ENCODE measurements around the gene KIRREL3.
A peak's percentile ranks its signal among the peaks of the same experiment; 100 is the strongest.

Gene KIRREL3

DNA sequence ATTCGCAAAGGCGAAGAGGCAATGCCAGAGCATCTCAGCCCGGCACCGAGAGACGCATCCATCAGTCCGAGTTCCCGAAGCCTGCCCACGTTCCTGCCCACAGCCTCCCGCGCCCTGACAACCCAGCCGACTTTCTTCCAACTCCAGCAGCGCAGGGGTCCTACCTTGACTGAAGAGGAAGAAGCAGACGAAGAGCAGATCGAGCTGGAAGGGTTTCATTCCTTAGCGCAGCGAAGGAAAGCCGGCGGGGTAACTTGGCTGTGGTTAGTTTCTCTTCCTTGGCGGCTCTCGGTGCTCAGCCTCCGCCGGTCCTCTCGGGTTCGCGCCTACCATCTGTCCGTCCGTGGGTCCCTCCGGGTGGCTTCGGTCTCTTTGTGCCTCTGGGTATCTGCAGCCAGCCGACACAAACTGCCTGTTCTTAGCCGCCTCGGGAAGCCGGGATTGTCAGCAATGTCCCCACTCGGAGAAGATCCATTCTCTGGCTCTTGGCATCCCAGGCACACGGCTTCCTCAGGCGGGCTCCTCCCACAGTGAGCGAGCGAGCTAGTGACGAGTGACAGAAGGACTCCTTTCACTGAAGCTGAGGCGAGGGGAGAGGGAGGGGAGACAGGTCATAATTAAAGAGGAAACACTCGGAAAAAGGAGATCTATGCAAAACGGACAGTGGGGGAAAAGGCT, at the start of gene KIRREL3:
KIRREL3 (minus strand) TSS at position 480 of the 678 bp plus-strand sequence.
- no peak for DNase-seq (ENCODE audit: low read depth)

DNA sequence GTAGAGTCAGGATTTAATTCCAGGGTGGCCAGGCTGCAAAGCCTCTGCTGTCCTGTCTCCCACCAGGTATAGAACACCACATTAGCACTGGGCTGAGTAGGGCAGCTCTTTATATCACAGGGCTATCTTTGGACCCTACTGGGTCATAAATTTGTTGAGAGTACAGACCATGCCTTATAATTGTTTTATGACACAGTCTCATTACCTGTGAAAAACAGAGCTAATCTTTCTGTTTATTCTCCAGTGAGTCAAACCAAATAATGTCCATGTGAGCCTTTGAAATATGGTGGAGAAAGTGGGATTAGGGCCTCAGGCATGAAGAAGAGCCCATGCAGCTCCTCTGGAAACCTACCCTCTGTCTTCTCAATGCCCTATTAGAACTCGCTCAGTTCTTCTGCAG, 49.6 kb upstream of the KIRREL3 start:
- no peak for DNase-seq (ENCODE audit: low read depth)

- no peak for DNase-seq (ENCODE audit: low read depth)
Observed at GRCh38 chr11:127049486-127049885, 48.9 kb upstream of the KIRREL3 start.

DNA sequence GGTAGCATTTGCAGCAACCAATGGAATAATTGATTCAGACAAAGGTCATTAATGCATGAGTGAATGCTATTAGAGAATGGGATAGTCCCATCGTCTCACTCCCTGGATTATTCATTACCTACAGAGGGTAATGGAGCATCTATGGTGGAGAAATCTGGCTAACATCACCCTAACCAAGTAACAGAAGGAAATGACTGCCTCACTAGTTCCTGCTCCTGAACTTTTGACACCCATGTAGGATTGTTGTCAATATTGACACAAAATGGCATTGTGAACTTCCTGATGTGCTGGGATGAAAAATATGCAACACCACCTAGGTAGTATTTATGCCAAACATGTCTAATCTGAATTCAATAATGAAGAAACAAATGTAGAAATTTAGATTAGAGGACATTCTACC, 44.0 kb upstream of the KIRREL3 start:
- DNase-seq (ENCODE audit: low read depth) = no peak

DNA sequence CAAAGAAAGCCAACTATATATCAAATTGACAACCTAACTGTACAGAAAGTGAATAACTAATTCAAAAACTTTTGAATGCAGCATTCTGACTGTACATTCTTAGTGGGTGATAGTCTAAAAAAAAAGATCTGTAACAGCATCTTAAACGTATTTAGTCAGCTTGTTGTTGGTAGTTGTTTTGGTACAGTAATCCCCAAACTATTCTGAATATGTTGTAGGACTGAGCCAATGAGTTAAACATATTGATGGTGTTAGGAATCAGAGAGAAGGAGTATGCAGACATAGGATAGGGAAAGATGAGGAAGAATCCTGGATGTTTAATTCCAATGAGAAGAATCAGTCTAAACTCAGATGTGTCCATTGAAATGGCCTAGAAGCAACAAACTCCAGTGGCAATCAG, 41.9 kb upstream of the KIRREL3 start:
- DNase-seq (ENCODE audit: low read depth) = peak; percentile 85

DNA sequence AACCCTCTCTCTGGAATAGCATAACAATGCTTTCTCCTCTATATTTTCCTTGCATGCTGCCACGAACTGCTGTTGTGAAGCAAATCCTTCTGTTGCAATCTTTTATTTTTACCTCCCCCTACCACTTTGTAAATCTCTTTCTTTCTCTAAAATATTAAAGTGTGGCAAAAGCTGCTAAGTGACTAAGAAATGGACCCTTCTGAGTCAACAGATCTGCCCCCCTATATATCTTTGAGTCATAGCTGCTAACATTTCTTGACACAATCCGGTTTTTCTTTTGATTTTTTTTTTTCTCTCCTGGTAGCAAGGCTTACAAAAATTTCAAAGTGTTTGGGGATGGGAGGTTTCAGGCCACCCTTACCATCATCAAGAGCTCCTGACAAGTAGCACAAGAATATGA, 39.0 kb upstream of the KIRREL3 start:
- no peak for DNase-seq (ENCODE audit: low read depth)

DNA sequence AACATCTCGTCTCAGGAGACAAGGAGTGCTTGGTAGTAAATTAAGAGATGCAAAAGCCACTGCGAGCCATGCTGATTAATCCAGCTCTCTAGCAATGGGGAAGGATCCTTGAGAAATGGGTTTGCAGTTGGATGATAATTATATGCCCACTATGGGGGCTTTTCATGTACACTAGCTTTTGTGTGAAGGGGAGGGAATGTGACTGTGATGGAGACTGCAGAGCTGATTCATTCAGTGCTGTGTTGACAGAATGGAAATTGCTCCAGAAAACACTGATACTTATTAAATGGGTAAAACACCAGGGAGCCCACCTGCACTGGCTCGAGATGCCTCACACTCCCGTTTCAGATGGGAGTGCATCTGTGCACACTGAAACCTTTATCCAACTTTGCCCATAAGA, 37.0 kb upstream of the KIRREL3 start:
- DNase-seq (ENCODE audit: low read depth) = no peak

DNA sequence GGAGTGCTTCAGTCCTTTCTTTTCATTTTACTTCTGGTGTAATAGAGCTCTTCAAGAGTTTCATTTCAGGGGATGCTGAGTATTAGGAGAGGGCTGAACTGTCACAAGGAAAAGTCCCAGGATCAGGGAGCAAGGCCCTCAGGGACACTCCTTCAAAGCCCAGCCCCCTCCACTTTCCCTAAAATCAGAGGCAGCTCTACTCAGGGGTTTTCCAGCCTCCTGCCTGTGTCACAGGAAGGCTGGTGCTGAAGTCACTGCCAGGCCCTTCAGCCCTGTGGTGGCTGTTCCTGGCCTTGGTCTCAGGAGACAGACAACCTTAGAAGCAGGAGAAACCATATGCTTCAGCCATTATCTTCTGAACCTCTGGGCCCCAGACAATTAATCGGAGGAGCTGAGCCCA, 36.4 kb upstream of the KIRREL3 start:
- DNase-seq (ENCODE audit: low read depth) = no peak

- no peak for DNase-seq (ENCODE audit: low read depth)
Observed at GRCh38 chr11:127035824-127036223, 35.3 kb upstream of the KIRREL3 start.

DNA sequence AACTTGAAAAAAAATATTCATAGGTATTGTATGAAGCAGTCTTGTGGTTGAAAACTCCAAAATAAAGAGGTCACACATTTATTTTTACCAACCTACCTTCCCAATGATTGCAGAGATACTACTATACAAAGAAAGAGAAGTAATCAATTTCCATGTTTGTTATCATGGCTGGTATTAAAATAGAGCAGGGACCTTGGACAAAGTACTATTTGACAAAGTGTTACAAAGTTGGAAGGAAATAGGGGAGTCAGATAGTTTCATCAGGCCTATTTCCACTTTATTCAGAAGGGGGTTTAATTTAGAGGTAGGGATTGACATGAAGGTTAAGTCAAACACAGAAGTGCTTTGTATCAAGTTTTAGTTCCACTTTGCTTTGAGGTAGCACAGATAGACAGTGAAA, 34.4 kb upstream of the KIRREL3 start:
- no peak for DNase-seq (ENCODE audit: low read depth)

DNA sequence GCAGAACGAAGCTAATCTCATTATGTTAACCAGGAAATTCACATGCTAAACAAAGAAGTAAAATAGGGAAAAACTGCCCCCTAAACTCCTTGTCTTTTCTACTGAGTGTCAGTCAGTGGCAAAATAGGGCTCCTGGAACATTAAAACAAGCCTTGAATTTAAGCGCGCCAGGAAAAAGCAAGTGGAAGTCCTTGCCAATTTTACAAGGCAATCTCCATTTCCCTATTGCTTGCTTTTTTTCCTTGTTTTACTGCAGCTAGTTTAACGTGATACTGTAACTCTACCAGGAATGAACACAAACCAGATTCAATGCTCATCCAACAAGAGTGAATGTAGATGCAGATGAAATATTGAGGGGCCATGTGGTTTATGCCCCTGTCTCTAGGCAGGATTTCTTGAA, 28.1 kb upstream of the KIRREL3 start:
- no peak for DNase-seq (ENCODE audit: low read depth)

- DNase-seq (ENCODE audit: low read depth) = no peak
Observed at GRCh38 chr11:127027789-127028188, 27.2 kb upstream of the KIRREL3 start.

DNA sequence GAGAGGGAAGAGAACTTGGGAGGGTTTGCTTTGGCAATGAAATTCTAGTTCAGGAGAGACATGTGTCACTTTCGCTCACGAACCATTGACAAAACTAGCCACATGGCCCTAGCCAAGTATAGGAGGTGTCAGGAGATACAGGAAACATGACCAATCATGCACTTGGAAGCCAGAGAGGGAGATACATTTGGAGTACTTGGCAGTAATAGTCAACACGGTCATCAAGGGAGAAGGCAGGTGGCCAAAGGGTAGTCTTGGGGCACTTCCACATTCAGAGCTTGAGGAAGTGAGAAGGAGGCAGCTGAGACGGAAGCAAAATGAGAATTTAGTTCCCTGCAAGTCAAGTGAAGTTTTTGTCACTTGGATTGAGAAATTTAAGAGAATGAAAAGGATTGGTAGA, 26.4 kb upstream of the KIRREL3 start:
- no peak for DNase-seq (ENCODE audit: low read depth)

- DNase-seq (ENCODE audit: low read depth) = no peak
Observed at GRCh38 chr11:127023991-127024390, 23.4 kb upstream of the KIRREL3 start.

DNA sequence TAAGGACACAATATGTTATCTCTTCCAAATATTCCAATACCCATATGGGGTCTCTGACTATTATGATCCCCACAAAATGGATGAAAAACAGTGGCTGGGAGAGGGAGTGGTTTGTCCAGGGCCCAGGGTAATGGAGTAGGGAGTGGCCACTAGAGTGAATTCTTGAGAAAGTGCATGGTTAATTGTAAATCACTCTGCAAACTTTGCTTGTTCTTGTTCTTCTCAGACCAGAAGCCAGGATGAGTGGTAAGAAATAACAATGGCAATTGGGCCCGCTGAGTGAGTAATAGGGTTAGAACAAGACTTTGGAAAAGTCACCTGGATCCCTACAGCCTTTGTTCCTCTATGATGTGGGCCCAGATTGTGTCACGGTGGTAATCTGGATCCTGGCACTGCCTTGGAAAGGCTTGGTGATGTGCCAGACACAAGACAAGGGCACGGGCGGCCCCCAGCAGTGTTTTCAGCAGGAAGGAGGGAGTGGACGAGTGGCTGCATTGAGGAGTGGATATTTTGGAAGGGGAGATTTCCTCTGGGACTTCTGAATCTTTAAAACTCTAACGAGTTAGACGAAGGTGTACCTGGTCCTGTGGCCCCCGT, 18.2 kb upstream of the KIRREL3 start:
- DNase-seq (ENCODE audit: low read depth) = no peak

- peak; percentile 65 for DNase-seq (ENCODE audit: low read depth)
Observed at GRCh38 chr11:127017482-127017881, 16.9 kb upstream of the KIRREL3 start.

DNA sequence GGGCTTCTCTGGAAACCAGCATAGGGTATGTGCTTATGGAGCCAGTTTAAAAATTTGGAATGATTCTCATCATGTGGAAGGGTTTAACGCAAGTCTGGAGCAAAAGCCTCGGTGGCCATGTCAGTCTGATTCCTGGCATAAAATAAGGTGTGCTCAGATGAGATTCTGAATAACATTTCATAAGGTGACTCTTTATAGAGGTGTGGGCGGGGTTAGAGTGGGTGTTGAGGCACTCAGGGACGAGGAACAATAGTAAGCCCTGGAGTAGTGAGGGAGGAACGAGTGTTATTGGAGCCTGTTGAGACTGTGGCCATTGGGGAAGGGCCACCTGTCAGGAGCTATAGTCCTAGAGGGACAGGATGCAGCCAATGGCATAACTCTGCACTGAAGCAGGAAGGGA, 13.0 kb upstream of the KIRREL3 start:
- no peak for DNase-seq (ENCODE audit: low read depth)

DNA sequence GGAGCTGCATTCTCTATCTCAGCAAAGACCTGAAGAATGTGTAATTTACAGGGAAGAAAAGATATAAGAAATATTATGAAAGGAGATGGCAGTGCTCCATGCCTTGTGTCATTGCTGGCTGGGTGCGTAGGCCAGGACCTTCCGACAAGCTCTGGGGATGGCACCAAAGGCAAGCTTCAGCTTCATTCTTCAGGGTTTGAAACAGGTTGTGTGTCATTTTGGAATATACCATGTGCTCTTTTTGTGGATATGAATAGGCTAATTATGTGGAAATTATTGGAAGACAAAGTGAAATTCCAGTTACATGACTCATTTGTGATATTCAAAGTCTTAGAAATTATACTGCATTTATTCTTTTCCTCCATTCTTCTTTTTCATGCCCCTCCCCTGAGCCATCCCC, 5.7 kb upstream of the KIRREL3 start:
- DNase-seq (ENCODE audit: low read depth) = no peak

- no peak for DNase-seq (ENCODE audit: low read depth)
Observed at GRCh38 chr11:127003260-127003981, 2.9 kb upstream of the KIRREL3 start.

DNA sequence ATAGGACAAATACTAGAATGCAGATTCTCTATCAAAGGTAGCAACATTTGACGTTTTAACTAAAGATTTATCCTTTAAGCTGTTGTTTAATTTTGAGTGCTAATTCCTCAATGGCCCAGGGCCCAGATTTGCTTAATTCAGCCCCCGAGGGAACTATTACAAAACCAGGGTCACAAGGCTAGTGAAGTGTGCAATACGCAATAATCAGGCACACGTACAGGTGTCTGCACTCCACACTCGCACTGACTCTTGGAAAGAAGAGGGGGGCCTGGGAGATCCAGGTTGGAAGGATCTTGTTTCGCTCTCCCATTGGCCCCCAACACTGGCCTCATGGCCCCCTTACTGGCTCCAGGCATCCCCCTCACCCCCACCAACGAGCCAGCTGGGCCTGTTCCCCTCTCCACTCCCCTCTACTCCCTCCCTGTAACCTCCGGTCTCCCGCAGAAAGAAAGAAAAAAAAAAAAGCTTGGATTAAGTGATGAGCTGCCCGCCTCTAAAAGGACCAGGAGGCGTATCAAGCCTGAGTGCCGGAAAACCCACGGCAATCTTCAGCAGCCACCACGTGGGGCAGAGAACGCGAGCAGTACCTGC, 2.2 kb upstream of the KIRREL3 start:
- no peak for DNase-seq (ENCODE audit: low read depth)

- no peak for DNase-seq (ENCODE audit: low read depth)
Observed at GRCh38 chr11:127000981-127001380, 411 bp upstream of the KIRREL3 start.

- no peak for DNase-seq (ENCODE audit: low read depth)
Observed at GRCh38 chr11:126999366-126999765, 1.2 kb downstream of the KIRREL3 start.

DNA sequence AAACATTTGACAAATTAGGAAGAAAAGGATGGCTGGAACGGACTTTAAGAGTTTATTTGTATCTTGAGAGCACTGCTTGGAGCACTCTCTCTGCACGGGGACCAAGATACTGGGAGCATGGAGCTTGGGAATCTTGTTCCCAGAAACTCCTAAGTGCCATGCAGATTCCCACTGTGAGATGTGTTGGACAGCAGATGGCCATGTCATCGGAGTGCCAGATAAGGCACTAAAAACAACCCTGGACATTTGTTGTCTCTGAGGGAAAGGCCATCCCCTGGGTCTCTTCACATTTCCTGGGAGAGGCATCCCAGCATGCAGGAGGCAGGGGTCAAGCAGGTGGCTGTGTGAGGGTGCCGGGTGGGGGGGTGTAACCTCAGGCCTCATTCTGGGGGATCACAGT, 2.9 kb downstream of the KIRREL3 start:
- no peak for DNase-seq (ENCODE audit: low read depth)

Measured in GM04503 (cell line).